HG02763 (cell line): ENCODE results near the gene ASH1L.
"Not testable (repeated sequence)": the region's sequence is repeated elsewhere in the genome, so short reads cannot be mapped to it uniquely, and the experiment has no call there.

Experiments
- ATAC-seq: cut with Tn5 transposase; IDR thresholded peaks from one replicate; pipeline ENCODE4 v1.9.1; 2021; ENCODE audit warnings: mild to moderate bottlenecking, moderate library complexity; ENCODE audit not compliant: unreplicated experiment

The ASH1L gene

DNA sequence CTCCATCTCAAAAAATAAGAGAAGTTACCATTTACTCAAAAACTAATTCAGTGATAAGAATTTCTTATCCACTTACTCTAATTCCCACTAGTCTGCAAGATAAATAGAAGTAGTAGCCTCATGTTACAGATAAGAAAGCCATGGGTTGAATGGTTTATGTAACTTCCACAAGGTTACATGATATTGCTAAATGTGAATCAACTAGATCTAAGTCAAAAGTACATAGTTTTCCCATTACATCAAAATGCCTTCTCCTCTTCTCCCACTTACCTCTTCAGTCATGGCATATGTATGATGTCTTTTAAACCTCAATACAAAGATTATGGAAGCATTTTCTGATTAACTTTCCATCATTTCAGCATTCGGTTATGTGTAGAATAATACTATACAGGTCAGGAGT, 108.5 kb downstream of the ASH1L start:
- ATAC-seq = no peak

- ATAC-seq = no peak
These were observed 109.5 kb downstream of the ASH1L start for GRCh38 chr1:155453141-155453540.

DNA sequence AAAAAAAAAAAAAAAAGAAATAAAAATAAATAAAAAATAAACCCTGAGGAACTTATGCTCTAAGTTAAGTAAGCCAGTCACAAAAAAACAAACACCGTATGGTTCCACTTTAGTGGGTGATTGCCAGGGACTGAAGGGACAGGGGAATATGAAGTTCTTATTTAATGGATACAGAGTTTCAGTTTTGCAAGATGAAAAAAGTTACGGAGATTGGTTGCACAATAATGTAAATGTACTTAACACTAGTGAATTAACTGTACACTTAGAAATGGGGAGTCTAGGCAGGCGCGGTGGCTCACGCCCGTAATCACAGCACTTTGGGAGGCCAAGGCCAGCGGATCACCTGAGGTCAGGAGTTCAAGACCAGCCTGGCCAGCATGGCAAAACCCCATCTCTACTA, 111.4 kb downstream of the ASH1L start:
- no peak for ATAC-seq

DNA sequence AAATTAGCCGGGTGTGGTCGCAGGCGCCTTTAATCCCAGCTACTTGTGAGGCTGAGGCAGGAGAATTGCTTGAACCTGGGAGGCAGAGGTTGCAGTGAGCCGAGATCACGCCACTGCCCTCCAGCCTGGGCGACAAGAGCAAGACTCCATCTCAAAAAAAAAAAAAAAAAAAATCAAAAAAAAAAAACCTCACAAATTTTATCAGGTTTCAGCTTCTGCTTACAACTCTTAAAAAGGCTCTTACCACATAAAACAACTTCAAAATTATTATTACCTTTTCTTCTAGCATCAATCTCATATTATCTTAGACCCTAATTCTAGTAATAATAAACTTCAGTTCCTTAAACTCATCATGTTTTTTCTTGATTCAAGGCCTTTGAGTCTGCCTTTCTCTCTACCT, 120.2 kb downstream of the ASH1L start:
- ATAC-seq = not testable (repeated sequence)

DNA sequence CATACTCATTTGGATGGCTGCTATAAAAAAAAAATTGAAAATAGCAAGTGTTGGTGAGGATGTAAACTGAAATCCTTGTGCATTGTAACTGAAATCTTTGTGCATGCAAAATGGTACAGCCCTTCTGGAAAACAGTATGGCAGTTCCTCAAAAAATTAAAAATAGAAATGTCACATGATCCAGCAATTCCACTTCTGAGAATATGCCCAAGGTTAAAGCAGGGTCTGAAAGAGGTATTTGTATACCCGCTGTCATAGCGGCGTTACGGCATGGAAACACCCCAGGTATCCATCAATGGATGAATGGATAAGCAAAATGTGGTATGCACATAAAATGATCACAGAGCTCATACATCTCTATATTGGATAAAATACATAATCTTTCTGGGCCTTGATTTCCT, 125.2 kb downstream of the ASH1L start:
- ATAC-seq = no peak

GRCh38 chr1:155433831-155434389, 128.7 kb downstream of the ASH1L start:
- not testable (repeated sequence) for ATAC-seq

DNA sequence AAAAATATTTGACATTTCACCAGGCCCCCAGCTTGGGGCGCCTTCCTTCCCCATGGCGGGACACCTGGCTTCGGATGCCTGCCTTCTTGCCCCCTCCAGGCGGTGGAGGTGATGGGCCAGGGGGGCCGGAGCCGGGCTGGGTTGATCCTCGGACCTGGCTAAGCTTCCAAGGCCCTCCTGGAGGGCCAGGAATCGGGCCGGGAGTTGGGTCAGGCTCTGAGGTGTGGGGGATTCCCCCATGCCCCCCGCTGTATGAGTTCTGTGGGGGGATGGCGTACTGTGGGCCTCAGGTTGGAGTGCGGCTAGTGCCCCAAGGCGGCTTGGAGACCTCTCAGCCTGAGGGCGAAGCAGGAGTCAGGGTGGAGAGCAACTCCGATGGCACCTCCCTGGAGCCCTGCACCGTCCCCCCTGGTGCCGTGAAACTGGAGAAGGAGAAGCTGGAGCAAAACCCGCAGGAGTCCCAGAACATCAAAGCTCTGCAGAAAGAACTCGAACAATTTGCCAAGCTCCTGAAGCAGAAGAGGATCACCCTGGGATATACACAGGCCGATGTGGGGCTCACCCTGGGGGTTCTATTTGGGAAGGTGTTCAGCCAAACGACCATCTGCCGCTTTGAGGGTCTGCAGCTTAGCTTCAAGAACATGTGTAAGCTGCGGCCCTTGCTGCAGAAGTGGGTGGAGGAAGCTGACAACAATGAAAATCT, 129.3 kb downstream of the ASH1L start:
- not testable (repeated sequence) for ATAC-seq

- no peak for ATAC-seq
These were observed 138.5 kb downstream of the ASH1L start for GRCh38 chr1:155424091-155424490.

DNA sequence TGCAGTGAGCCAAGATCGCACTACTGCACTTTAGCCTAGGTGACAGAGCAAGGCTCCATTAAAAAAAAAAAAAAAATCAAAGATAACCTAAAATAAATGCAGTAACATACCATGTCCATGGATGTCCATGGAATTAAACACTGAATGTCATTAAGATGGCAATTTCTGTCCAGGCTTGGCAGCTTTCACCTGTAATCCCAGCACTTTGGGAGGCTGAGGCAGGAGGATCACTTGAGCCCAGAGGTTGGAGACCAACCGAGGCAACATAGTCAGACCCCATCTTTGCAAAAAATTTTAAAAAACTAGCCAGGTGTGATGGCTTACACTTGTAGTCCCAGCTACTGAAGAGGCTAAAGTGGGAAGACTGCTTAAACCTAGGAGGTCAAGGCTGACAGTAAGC, 141.8 kb downstream of the ASH1L start:
- ATAC-seq = no peak

DNA sequence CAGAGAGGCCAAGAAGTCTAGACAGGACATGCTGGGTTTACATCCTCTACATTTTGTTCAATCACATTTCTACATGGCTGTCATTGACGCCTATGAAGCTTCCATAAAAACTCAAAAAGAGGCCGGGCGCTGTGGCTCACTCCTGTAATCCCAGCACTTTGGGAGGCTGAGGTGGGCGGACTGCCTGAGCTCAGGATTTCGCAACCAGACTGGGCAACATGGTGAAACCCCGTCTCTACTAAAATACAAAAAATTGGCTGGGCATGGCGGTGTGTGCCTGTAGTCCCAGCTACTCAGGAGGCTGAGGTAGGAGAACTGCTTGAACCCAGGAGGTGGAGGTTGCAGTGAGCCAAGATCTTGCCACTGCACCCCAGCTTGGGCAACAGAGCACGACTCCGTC, 150.8 kb downstream of the ASH1L start:
- not testable (repeated sequence) for ATAC-seq

GRCh38 chr1:155410931-155411330, 151.7 kb downstream of the ASH1L start:
- ATAC-seq = no peak

- ATAC-seq = no peak
These were observed 165.6 kb downstream of the ASH1L start for GRCh38 chr1:155396874-155397476.

DNA sequence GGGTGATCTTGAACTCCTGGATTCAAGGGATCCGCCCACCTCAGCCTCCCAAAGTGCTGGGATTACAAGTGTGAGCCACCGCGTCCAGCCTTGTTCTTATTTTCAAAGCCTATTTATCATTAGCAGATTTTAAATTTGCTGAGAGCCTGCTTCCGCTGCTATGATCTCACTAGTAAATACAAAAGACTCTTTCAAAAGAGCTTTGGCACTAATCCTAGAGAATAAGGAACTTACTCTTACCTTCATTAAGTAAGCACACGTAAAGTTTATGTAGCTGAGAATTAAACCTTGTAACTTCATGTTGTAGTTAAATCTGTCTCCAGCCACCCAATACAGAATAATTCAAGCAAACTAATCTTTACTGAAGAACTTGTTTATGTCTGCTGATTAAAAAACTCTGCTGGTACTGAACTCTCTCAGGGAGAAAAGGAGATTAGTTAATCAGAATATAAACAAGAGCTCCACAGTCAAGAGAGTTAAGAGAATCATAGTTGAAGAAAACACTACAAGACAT, 169.6 kb downstream of the ASH1L start:
- no peak for ATAC-seq

DNA sequence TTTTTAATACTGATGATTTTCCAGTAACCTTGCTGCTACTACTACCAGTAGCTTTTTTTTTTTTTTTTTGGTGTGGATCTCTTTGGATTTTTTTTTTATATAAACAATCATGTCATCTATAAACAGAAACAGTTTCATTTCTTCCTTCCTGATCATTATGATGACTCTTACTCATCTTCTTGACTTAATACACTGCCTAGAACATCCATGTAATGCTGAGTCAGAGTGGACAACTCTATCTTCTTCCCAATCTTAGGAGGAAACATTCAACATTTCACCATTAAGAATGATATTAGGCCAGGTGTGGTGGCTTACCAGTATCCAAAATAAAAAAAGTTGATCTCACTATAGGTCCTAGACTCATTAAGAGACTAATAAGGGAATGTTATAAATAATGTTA, 172.8 kb downstream of the ASH1L start:
- no peak for ATAC-seq

DNA sequence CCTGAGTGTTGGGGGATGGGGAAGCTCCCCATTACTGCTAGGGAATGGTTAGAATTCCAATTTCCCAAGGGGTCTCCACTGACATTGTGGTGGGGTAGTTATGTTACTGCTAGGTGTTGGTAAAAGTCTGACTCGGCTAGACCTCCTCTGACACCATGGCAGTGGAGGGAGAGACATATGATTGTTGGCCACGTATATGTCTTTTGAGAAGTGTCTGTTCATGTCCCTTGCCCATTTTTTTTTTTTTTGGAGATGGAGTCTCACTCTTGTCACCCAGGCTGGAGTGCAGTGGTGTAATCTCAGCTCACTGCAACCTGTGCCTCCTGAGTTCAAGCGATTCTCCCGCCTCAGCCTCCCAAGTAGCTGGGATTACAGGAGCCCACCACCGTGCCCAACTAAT, 176.8 kb downstream of the ASH1L start:
- ATAC-seq = not testable (repeated sequence)

DNA sequence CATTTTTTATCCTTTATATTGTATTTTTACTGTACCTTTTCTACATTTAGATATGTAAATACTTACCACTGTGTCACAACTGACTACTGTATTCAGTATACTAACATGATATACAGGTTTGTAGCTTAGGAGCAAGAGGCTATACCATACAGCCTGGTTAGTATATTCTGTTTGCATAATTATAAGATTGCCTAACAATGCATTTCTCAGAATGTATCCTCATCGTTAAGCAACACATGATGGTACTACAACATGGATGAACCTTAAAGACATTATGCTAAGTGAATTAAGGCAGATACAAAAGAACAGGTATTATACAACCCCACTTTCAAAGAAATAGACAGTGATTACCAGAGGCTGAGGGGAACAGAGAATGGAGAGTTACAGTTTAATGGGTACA, 179.2 kb downstream of the ASH1L start:
- no peak for ATAC-seq

DNA sequence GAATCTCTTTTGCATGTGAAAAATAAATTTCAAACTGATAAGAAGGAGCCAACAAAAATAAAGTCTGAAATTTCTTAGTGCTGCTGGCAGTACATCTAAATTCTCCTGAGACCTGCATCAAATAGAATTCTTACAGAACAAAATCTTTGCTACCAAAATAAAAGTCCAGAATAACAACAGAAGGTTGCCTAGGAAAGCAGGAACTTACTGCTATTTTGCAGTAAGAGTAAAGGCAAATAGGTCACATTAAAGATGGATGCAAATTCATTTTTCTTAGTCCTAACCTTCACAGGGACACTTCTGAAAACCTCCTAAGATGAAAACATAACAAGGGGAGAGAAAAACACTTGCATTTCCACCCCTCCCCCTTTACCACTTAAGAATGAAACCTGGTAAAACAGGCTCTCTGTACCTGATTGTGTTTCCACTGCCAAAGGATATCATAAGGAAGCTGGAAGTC, 182.9 kb downstream of the ASH1L start:
- no peak for ATAC-seq

- ATAC-seq = no peak
These were observed 183.4 kb downstream of the ASH1L start for GRCh38 chr1:155379180-155379579.

GRCh38 chr1:155360051-155360450, 202.6 kb downstream of the ASH1L start:
- ATAC-seq = no peak

DNA sequence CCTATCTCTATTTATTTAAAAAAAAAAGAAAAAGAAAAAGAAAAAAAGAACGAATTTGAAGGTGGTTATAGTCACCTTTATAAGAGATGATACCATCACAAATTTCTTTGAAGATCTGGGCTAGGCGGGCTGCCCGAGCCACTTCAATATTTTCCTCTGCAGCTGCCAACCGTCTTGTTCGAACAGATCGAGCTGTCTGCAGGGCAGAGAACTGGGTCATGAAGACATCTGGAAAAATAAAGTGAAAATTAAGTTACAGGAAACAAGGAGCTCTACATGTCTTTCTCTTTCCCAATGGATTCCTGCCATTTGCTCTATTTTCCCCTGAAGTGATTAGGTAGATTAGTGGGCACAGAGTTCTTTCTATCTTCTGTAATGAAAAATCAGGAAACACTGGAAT, 210.0 kb downstream of the ASH1L start:
- no peak for ATAC-seq

DNA sequence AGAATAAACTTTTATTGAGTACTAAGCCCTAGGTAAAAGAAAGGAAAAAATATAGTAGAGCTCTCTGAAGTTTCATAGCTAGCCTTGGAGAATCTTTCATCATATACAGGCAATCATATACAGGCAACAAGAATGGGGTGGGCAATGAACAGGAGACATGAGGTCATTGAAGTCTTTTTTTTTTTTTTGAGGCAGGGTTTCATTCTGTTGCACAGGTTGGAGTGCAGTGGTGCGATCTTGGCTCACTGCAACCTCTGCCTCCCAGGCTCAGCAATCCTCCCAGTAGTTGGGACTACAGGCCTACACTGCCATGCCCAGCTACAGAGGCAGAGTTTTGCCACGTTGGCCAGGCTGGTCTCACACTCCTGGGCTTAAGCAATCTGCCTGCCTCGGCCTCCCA, 219.8 kb downstream of the ASH1L start:
- ATAC-seq = no peak

GRCh38 chr1:155339515-155340097, 223.0 kb downstream of the ASH1L start:
- ATAC-seq = no peak
